Skeletal muscle tissue (tissue), 4 donors: ENCODE data around the gene RPRD1B. TPM values are rescaled to one million over a fixed set of nuclear protein-coding genes. Genes with fewer than 3 reads are reported as not detected.
"Not testable (repeated sequence)": the region's sequence is repeated elsewhere in the genome, so short reads cannot be mapped to it uniquely, and the experiment has no call there.

Experiments
- H3K27ac ChIP-seq: one replicate; pipeline ENCODE4 v1.7.0; 2013; ENCODE audit warnings: mild to moderate bottlenecking, low read depth, low read length, inconsistent platforms
- H3K27me3 ChIP-seq, 3 donors: one replicate each; pipeline ENCODE4 v1.7.0; 2013; ENCODE audit warnings: low read length in 3 of 3; ENCODE audit not compliant: control insufficient read depth in 3 of 3, insufficient read depth in 3 of 3
- H3K36me3 ChIP-seq, 3 donors: one replicate each; pipeline ENCODE4 v1.7.0; 2013; ENCODE audit warnings: low read length in 3 of 3; ENCODE audit not compliant: control insufficient read depth in 3 of 3, insufficient read depth in 3 of 3
- H3K4me1 ChIP-seq, 3 donors: one replicate each; pipeline ENCODE4 v1.7.0; 2013; ENCODE audit warnings: low read length in 3 of 3, mild to moderate bottlenecking in 3 of 3; ENCODE audit not compliant: control insufficient read depth in 3 of 3, insufficient read depth in 3 of 3
- H3K4me3 ChIP-seq, 3 donors: one replicate each; pipeline ENCODE4 v1.7.0; 2013; ENCODE audit warnings: low read length in 3 of 3
- H3K9ac ChIP-seq, 3 donors: one replicate each; pipeline ENCODE4 v1.7.0; 2013; ENCODE audit warnings: low read length in 3 of 3, mild to moderate bottlenecking in 3 of 3, moderate library complexity in 2 of 3, low read depth in 1 of 3
- H3K9me3 ChIP-seq, 3 donors: one replicate each; pipeline ENCODE4 v1.7.0; 2013; ENCODE audit warnings: low read length in 3 of 3; ENCODE audit not compliant: control insufficient read depth in 3 of 3
- total RNA-seq: library from RNA; depleted of rRNA; stranded (reverse); fragments of >200 nt; gene quantifications from one replicate; pipeline ENCODE4 v1.2.3, GENCODE V29; 2014
- donor health status: Osteomylitis.

Gene RPRD1B
- total RNA-seq, 1 donor from 2014 or later = 35.5 TPM

- H3K4me1 ChIP-seq = peaks cover under 1 to 6% (median 6%) of the 10 kb centered on the region in 3 donors
- H3K4me3 ChIP-seq = no peak overlapping the region
- H3K9me3 ChIP-seq = no peaks in the 10 kb centered on the region
- H3K27ac ChIP-seq = no peak overlapping the region
- H3K27me3 ChIP-seq = no peaks in the 10 kb centered on the region
- H3K36me3 ChIP-seq = peaks cover 32 to 71% (median 62%) of the 10 kb centered on the region in 3 donors
- no peak overlapping the region for H3K9ac ChIP-seq
These were observed 32.2 kb upstream of the RPRD1B start for GRCh38 chr20:38001173-38001875.

DNA sequence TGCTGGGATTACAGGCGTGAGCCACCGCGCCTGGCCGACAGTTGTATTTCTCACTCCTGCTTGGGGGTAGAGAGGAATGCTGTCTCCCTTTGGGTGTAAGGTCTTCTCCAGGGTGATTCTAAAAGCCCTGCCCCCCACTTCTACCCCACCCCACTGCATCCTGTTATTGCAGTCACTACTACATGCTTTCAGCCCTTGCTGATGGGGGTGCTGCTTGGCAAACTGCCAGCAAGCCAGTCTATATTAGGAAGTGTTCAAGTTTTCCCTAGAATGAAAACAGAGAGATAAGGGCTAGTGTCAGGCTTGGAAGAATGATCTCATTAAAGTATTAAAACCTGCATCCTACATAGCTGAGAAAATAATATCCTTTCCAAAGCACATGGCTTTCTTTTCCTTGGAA is 31.6 kb upstream of the RPRD1B start:
- Histone ChIP-seq H3K27ac (no peak overlapping the region), H3K27me3 (no peaks in the 10 kb centered on the region), H3K9me3 (no peaks in the 10 kb centered on the region), H3K4me3 (no peak overlapping the region), H3K4me1 (no peaks in the 10 kb centered on the region), H3K36me3 (peaks cover 27 to 65% (median 55%) of the 10 kb centered on the region in 3 donors), H3K9ac (no peak overlapping the region)

DNA sequence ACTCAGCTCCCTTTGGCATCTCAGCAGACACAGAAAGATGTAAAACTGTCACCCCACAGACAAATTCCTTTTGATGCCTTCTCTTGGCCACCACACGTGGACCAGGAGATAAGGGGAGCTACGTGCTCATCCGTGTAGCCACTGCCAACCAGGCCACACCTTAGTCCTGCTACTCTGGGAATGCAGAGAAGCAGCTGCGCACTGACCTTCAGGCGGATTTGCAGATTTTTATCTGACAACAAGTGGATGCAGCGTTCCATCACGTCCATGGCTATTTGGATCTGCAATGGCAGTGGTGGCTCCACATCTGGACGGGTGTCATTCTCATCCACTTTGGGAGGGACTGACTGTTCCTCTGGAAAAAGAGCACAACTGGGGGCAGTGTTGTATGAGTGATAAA is 31.1 kb upstream of the RPRD1B start:
- no peaks in the 10 kb centered on the region for H3K4me1 ChIP-seq
- H3K4me3 ChIP-seq = no peak overlapping the region
- H3K9ac ChIP-seq = no peak overlapping the region
- peaks cover 27 to 62% (median 51%) of the 10 kb centered on the region in 3 donors for H3K36me3 ChIP-seq
- no peaks in the 10 kb centered on the region for H3K27me3 ChIP-seq
- no peak overlapping the region for H3K27ac ChIP-seq
- H3K9me3 ChIP-seq = no peaks in the 10 kb centered on the region

DNA sequence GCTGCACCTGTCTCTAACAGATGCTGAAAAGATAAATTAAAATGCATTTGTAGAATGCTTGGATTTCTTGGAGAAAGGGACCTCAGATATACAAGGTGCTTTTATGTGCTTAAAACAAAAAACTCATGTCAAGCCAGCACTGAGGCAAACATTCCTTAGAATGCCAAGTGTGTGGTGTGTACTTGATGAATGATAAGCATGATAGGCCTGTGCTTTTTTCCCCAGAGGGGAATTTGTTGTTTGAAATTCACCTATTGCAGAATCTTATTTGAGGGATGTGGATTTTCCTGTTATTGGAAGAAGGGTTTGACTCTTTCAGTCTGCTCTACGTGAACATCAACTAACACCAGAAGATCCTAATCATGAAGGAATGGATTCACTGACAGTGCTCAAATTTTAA is 29.1 kb upstream of the RPRD1B start:
- Histone ChIP-seq H3K27me3 (no peaks in the 10 kb centered on the region), H3K9ac (no peak overlapping the region), H3K4me1 (no peaks in the 10 kb centered on the region), H3K36me3 (peaks cover 23 to 44% (median 33%) of the 10 kb centered on the region in 3 donors), H3K9me3 (no peaks in the 10 kb centered on the region), H3K27ac (no peak overlapping the region), H3K4me3 (no peak overlapping the region)

GRCh38 chr20:38005903-38006302 is 27.6 kb upstream of the RPRD1B start:
- no peaks in the 10 kb centered on the region for H3K4me1 ChIP-seq
- peaks cover 10 to 31% (median 22%) of the 10 kb centered on the region in 3 donors for H3K36me3 ChIP-seq
- H3K9ac ChIP-seq = no peak overlapping the region
- H3K9me3 ChIP-seq = no peaks in the 10 kb centered on the region
- no peaks in the 10 kb centered on the region for H3K27me3 ChIP-seq
- no peak overlapping the region for H3K4me3 ChIP-seq
- H3K27ac ChIP-seq = no peak overlapping the region

- H3K4me3 ChIP-seq = no peak overlapping the region
- no peaks in the 10 kb centered on the region for H3K27me3 ChIP-seq
- no peak overlapping the region for H3K27ac ChIP-seq
- no peak overlapping the region for H3K9ac ChIP-seq
- H3K9me3 ChIP-seq = no peaks in the 10 kb centered on the region
- peaks cover 7 to 26% (median 25%) of the 10 kb centered on the region in 3 donors for H3K36me3 ChIP-seq
- peaks cover 3 to 13% (median 8%) of the 10 kb centered on the region in 3 donors for H3K4me1 ChIP-seq
These were observed 26.0 kb upstream of the RPRD1B start for GRCh38 chr20:38007526-38007925.

DNA sequence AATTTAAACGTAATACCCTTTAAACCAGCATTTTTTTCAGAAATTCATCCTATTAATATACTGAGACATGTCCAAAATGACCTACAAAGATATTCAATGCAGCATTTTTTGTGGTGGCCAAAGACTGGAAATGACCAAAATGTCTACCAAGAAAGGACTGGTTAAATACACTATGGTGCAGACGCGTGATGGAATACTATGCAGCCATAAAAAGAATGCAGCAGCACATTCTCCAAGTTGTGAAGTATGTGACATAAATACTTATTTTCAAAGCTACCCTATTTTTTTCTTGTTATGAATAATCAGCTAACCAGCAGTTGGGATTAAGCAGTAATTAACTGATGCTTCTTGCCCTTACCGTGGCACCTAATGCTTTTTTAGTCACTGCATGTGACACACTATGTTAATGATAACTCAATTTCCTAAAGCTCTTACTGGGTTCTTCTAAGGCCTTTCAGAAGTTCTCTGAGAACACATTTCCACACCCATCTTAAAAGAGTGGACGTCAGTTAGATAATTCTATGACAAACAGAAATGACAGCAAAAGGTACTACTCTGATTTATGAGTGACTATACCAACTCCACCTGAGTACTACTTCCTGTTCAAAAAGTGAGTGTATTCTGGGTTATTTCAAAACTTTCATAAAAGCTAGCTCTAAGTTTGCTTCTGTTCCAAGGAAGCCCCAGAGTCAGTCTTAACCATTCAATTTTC is 25.2 kb upstream of the RPRD1B start:
- H3K9me3 ChIP-seq = no peaks in the 10 kb centered on the region
- peaks cover 11 to 22% (median 17%) of the 10 kb centered on the region in 3 donors for H3K4me1 ChIP-seq
- H3K36me3 ChIP-seq = peaks cover 6 to 34% (median 25%) of the 10 kb centered on the region in 3 donors
- no peak overlapping the region for H3K9ac ChIP-seq
- H3K4me3 ChIP-seq = no peak overlapping the region
- H3K27ac ChIP-seq = no peak overlapping the region
- no peaks in the 10 kb centered on the region for H3K27me3 ChIP-seq

DNA sequence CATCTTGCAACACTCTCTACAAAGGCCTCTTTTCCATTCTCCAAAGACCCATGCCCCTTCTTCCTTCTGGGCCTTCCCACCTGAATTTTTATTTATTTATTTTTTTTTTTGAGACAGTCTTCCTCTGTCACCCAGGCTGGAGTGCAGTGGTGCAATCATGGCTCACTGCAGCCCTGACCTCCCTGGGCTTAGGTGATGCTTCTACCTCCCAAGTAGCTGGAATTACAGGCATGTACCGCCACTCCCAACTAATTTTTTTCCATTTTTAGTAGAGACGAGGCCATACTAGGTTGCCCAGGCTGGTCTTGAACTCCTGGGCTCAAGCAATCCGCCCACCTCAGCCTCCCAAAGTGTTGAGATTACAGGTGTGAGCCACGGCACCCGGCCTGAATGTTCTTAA is 24.1 kb upstream of the RPRD1B start:
- H3K4me3 ChIP-seq, H3K9ac ChIP-seq, H3K9me3 ChIP-seq, H3K27me3 ChIP-seq, H3K27ac ChIP-seq: not testable (repeated sequence)
- Histone ChIP-seq H3K4me1 (peaks cover 16 to 23% (median 20%) of the 10 kb centered on the region in 3 donors), H3K36me3 (peaks cover 6 to 31% (median 21%) of the 10 kb centered on the region in 3 donors)

DNA sequence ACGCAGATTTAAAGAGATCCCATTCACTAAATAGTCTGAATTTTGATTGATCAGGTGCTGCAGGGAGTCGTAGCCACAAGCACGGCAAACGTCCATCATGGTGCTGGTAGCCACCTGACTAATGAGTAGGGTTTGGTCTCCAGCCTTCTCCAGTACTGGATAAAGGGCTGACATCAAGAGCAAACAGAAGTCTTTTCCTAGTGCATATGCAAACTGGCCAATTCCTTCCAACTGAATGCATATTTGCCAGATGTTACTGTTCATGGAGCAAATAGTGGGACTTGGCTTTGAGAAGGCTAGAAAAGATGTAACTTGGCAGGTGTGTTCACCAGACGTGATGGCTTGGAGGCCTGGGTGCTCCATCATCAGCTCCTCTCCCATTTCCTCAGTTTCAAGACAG is 21.9 kb upstream of the RPRD1B start:
- Histone ChIP-seq H3K9me3 (no peaks in the 10 kb centered on the region), H3K4me3 (no peak overlapping the region), H3K36me3 (peaks cover 6 to 40% (median 17%) of the 10 kb centered on the region in 3 donors), H3K27ac (no peak overlapping the region), H3K4me1 (peaks cover 16 to 23% (median 20%) of the 10 kb centered on the region in 3 donors), H3K27me3 (no peaks in the 10 kb centered on the region), H3K9ac (no peak overlapping the region)

DNA sequence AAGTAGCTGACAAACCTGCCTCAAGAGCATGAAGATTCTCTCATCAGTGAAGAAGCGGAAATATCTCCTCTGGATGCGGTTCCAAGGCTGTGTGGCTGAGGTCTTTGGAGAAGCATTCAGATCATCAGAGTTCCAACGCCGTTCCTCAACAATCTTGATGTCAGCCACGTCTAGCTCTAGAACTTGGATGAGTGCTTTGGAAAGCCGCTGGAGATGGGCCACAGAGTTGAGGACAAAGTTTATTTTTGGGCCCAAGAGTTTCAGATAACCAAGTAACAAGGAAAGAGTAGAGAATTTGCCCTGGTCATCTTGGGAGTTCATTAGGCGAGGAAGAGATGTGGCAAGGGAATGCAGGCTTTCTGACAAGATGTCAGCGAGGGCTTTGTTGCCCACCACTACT is 21.2 kb upstream of the RPRD1B start:
- Histone ChIP-seq H3K4me1 (peaks cover 16 to 23% (median 20%) of the 10 kb centered on the region in 3 donors), H3K27me3 (no peaks in the 10 kb centered on the region), H3K27ac (no peak overlapping the region), H3K4me3 (no peak overlapping the region), H3K9ac (no peak overlapping the region), H3K9me3 (no peaks in the 10 kb centered on the region), H3K36me3 (peaks cover 6 to 47% (median 21%) of the 10 kb centered on the region in 3 donors)
